WERI-Rb-1 (cell line): ENCODE results near the gene C20orf96.

Source experiments
- DNase-seq: peaks from one replicate; pipeline ENCODE4 v3.0.0-alpha.2; 2020
- H3K27ac ChIP-seq: fragments of 250-450 bp; sonication (Bioruptor Pico); 2 replicates; pipeline ENCODE4 v1.5.1; 2020; ENCODE audit warnings: mild to moderate bottlenecking, moderate library complexity
- H3K27me3 ChIP-seq: fragments of 250-450 bp; sonication (Bioruptor Pico); 2 replicates; pipeline ENCODE4 v1.5.1; 2021; ENCODE audit warnings: mild to moderate bottlenecking, low read depth, moderate library complexity; ENCODE audit not compliant: insufficient read depth, severe bottlenecking
- H3K36me3 ChIP-seq: fragments of 250-450 bp; sonication (Bioruptor Pico); 2 replicates; pipeline ENCODE4 v1.5.1; 2020; ENCODE audit warnings: mild to moderate bottlenecking, moderate library complexity
- H3K4me3 ChIP-seq: 2 replicates; pipeline ENCODE4 v1.5.1; 2011; ENCODE audit warnings: low read depth, mild to moderate bottlenecking, control low read depth, low read length
- H3K9me3 ChIP-seq: fragments of 250-450 bp; sonication (Bioruptor Pico); 2 replicates; pipeline ENCODE4 v1.5.1; 2021; ENCODE audit warnings: mild to moderate bottlenecking, moderate library complexity; ENCODE audit not compliant: severe bottlenecking
- CTCF ChIP-seq: IDR thresholded peaks from 2 replicates; pipeline ENCODE4 v1.5.1; 2011; ENCODE audit warnings: low read depth, mild to moderate bottlenecking, control low read depth, inconsistent platforms, low read length

Gene C20orf96

DNA sequence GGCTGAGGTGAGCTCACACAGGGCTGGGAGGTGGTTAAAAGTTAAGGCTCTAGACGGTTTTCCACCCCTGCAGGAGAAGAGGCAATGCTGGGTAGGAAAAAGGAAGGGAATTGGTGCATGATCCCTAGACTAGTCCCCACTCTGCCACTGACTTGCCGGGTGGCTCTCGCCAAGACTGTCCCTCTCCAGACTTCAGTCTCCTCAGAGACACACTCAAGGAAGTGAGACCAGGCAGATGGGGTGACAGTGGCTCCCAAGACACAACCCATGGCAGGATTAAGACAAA, 13.1 kb downstream of the C20orf96 start:
- H3K27ac ChIP-seq, result no peak overlapping the region
- H3K9me3 ChIP-seq, result no peaks in the 10 kb centered on the region
- TF ChIP-seq CTCF, result no peak
- DNase-seq, result no peak
- H3K4me3 ChIP-seq, result no peak overlapping the region
- H3K27me3 ChIP-seq, result no peaks in the 10 kb centered on the region
- peaks cover 55% of the 10 kb centered on the region for H3K36me3 ChIP-seq

GRCh38 chr20:276620-277495, 13.7 kb downstream of the C20orf96 start:
- no peaks in the 10 kb centered on the region for H3K27me3 ChIP-seq
- peaks cover 49% of the 10 kb centered on the region for H3K36me3 ChIP-seq
- no peak for DNase-seq
- TF ChIP-seq CTCF, result no peak
- no peak overlapping the region for H3K4me3 ChIP-seq
- no peak overlapping the region for H3K27ac ChIP-seq
- H3K9me3 ChIP-seq, result no peaks in the 10 kb centered on the region

- peaks cover 43% of the 10 kb centered on the region for H3K36me3 ChIP-seq
- H3K27ac ChIP-seq, result no peak overlapping the region
- DNase-seq, result no peak
- H3K27me3 ChIP-seq, result no peaks in the 10 kb centered on the region
- H3K4me3 ChIP-seq, result no peak overlapping the region
- no peak for TF ChIP-seq CTCF
- no peaks in the 10 kb centered on the region for H3K9me3 ChIP-seq
Measured at GRCh38 chr20:275791-276190, 14.8 kb downstream of the C20orf96 start.

- Histone ChIP-seq H3K27ac (no peak overlapping the region), H3K4me3 (no peak overlapping the region), H3K36me3 (peaks cover 37% of the 10 kb centered on the region), H3K9me3 (no peaks in the 10 kb centered on the region), H3K27me3 (no peaks in the 10 kb centered on the region)
- TF ChIP-seq CTCF, result no peak
- no peak for DNase-seq
Measured at GRCh38 chr20:273884-274283, 16.7 kb downstream of the C20orf96 start.

DNA sequence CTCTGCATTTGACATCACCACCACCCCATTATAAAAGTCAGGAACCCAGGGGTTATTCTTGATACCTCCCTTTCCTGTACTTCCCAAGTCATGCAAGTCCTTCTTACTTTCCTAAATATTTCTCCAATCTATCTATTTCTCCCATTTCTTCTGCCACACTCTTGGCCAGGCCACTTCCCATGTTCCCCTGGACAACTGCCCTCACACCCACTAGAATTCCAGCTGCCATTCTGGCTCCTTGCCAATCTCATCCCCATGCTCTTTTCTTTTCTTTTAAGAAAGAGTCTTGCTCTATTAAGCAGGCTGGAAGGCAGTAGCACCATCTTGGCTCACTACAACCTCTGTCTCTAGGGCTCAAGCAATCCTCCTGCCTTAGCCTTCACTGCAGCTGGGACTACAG, 17.8 kb downstream of the C20orf96 start:
- H3K4me3 ChIP-seq, result no peak overlapping the region
- TF ChIP-seq CTCF, result no peak
- H3K27me3 ChIP-seq, result no peaks in the 10 kb centered on the region
- no peaks in the 10 kb centered on the region for H3K9me3 ChIP-seq
- peaks cover 28% of the 10 kb centered on the region for H3K36me3 ChIP-seq
- no peak overlapping the region for H3K27ac ChIP-seq
- DNase-seq, result no peak

GRCh38 chr20:271528-271927, 19.0 kb downstream of the C20orf96 start:
- Histone ChIP-seq H3K9me3 (no peaks in the 10 kb centered on the region), H3K27ac (no peak overlapping the region), H3K27me3 (no peaks in the 10 kb centered on the region), H3K4me3 (no peak overlapping the region), H3K36me3 (peaks cover 18% of the 10 kb centered on the region)
- DNase-seq, result no peak
- no peak for TF ChIP-seq CTCF
